Stimulated activated CD4-positive, alpha-beta T cell treated with anti-CD3 and anti-CD28 coated beads, Interleukin-4, amount 100 ng/mL, for 48 hours (primary cell): Measurements from ENCODE around the gene PRDM5.
"Not testable (repeated sequence)": the region's sequence is repeated elsewhere in the genome, so short reads cannot be mapped to it uniquely, and the experiment has no call there.

ENCODE experiments used
- DNase-seq, 2 donors: peaks; one replicate each; pipeline ENCODE4 v3.0.0-alpha.2; 2020; ENCODE audit warnings: low read depth in 2 of 2

Gene PRDM5

DNA sequence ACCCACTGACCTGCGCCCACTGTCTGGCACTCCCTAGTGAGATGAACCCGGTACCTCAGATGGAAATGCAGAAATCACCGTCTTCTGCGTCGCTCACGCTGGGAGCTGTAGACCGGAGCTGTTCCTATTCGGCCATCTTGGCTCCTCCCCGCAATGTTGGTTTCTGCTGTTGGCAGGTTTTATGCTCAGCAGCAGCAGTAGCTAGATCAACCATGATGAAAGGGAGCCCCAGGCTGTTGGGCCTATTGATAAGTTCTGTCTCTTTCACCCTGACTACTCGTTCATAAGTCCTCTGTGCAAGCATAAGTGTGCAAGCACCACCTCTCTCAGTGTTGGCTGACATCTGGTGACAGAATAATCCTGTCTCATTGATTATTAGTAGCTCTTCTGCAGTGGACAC lies 274.2 kb downstream of the PRDM5 start:
- not testable (repeated sequence) for DNase-seq
